ENCODE results near the gene SIRPA.

DNA sequence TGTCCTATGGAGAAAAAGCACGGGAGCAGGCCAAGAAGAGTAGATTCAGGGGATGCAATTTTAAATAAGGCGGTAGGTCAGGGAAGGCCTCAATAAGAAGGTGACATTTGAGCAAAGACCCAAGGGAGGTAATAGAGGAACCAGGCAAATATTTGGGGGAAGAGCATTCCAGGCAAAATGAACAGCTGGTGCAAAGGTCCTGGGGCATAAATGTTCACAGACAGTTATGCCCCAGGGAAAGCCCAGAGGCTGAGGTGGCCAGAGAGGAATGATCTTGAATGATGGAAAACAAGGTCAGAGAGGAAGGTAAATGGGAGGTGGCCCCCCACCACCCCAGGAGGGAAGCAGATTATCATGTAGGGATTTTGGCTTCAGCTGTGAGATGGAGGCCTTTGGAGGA lies 47.4 kb upstream of the SIRPA start:
- TF ChIP-seq YY1 (IDR thresholded peaks at IDR 0.05; ENCODE audit: insufficient read depth, insufficient read length) (no peak), ZNF274 (IDR thresholded peaks at IDR 0.05; ENCODE audit: low read depth, low read length) (no peak), SUZ12 (IDR thresholded peaks at IDR 0.05; ENCODE audit: extremely low read depth, insufficient read depth, insufficient read length) (no peak)

All from NT2/D1 (cell line).